Measurements from ENCODE around the gene AZU1. TPM values are rescaled to one million over a fixed set of nuclear protein-coding genes. Genes with fewer than 3 reads are reported as not detected.

The AZU1 gene
- total RNA-seq, 1 experiment from 2014 or later, result 1.6 TPM

GRCh38 chr19:804419-805165 is 23.0 kb upstream of the AZU1 start:
- TF ChIP-seq CTCF (conservative IDR thresholded peaks at IDR 0.05), result no peak
- no peaks in the 10 kb centered on the region; a peak in 1 of 5 replicates for H3K9me3 Mint-ChIP-seq

More at GRCh38 chr19:804419-805165, 23.0 kb upstream of the AZU1 start:
- Histone ChIP-seq H2BK12ac (ENCODE audit: insufficient read length, low read depth, low read length) (no peak overlapping the region), H2AFZ (ENCODE audit: low read length) (no peak overlapping the region), H3K18ac (ENCODE audit: insufficient read length, low read depth, low read length) (no peak overlapping the region), H3K27ac (ENCODE audit: insufficient read length, low read depth, low read length) (no peak overlapping the region), H3K79me2 (ENCODE audit: insufficient read depth, low read length) (peaks cover 48% of the 10 kb centered on the region; the same call in 1 of the 2 replicates), H2BK20ac (ENCODE audit: low read depth, low read length, poor library complexity, severe bottlenecking) (no peak overlapping the region), H3K9me3 (ENCODE audit: control insufficient read depth, low read depth, low read length) (no peaks in the 10 kb centered on the region), H4K5ac (ENCODE audit: insufficient read length, low read depth, low read length) (no peak overlapping the region), H3K4me2 (ENCODE audit: insufficient read depth, insufficient read length, low read length) (no peak overlapping the region), H4K20me1 (ENCODE audit: control insufficient read depth, insufficient read depth, insufficient read length) (no peaks in the 10 kb centered on the region), H3K23ac (ENCODE audit: insufficient read length, low read depth, low read length) (no peak overlapping the region), H4K91ac (ENCODE audit: insufficient read length, low read depth, low read length) (no peak overlapping the region), H3K27me3 (ENCODE audit: insufficient read depth, low read length) (no peaks in the 10 kb centered on the region), H2AK5ac (ENCODE audit: insufficient read length, low read length) (no peak overlapping the region), H3K14ac (ENCODE audit: insufficient read depth, low read length) (no peak overlapping the region; the same call in 1 of the 2 replicates), H3K9ac (ENCODE audit: extremely low read depth, insufficient read length, low read length) (no peak overlapping the region), H2BK5ac (ENCODE audit: insufficient read length, low read length) (no peak overlapping the region), H3K56ac (ENCODE audit: insufficient read length, low read depth, low read length) (no peak overlapping the region), H3K79me1 (ENCODE audit: insufficient read depth, low read depth, low read length, poor library complexity, severe bottlenecking) (peaks cover 13% of the 10 kb centered on the region), H4K8ac (replicated peaks; ENCODE audit: insufficient read length, low read depth, low read length) (no peak overlapping the region), H3K4ac (ENCODE audit: low read depth, low read length) (no peak overlapping the region), H3K23me2 (ENCODE audit: insufficient read length, low read depth, low read length, poor library complexity, severe bottlenecking) (no peaks in the 10 kb centered on the region), H3K4me1 (ENCODE audit: insufficient read depth, low read length) (no peaks in the 10 kb centered on the region; the same call in 1 of the 2 replicates), H2BK15ac (ENCODE audit: low read depth, low read length) (no peak overlapping the region), H3T11ph (ENCODE audit: low read length) (no peak overlapping the region), H2BK120ac (ENCODE audit: low read depth, low read length, poor library complexity, severe bottlenecking) (no peak overlapping the region)
- peak overlapping the region in 1 of 3 experiments; percentile 92; a peak in 2 of 7 replicates for H3K27ac Mint-ChIP-seq
- DNase-seq, result peak; percentile 25
- H3K4me3 Mint-ChIP-seq, result peak overlapping the region in 1 of 2 experiments; percentile 53; a peak in 1 of 5 replicates
- no CpG with 5 or more reads among the region's 53 CpGs for WGBS (ENCODE audit: extremely low coverage, insufficient read length, low lambda C conversion rate)
- H3K36me3 Mint-ChIP-seq (ENCODE audit: insufficient read depth in 1 of 3, low read depth in 3 of 3), result peaks cover 56 to 80% (median 76%) of the 10 kb centered on the region in 3 experiments
- peaks cover 19 to 31% of the 10 kb centered on the region in 2 experiments for H3K4me1 Mint-ChIP-seq
- no peaks in the 10 kb centered on the region for H3K27me3 Mint-ChIP-seq (ENCODE audit: low read depth)
